Mononuclear cell (primary cell): ENCODE data around the gene FAM162A. TPM values are rescaled to one million over a fixed set of nuclear protein-coding genes. Genes with fewer than 3 reads are reported as not detected.
"Not testable (repeated sequence)": the region's sequence is repeated elsewhere in the genome, so short reads cannot be mapped to it uniquely, and the experiment has no call there.

Experiments
- H3K27me3 ChIP-seq: 2 replicates; pipeline ENCODE4 v1.6.0; 2011; ENCODE audit warnings: low read length, control low read depth; ENCODE audit not compliant: insufficient read depth
- H3K4me1 ChIP-seq: 2 replicates; pipeline ENCODE4 v1.5.1; 2011; ENCODE audit warnings: mild to moderate bottlenecking, low read length, control low read depth; ENCODE audit not compliant: insufficient read depth
- H3K4me3 ChIP-seq: 2 replicates; pipeline ENCODE4 v1.5.1; 2011; ENCODE audit warnings: mild to moderate bottlenecking, low read length, moderate library complexity
- H3K9me3 ChIP-seq: 2 replicates; pipeline ENCODE4 v1.5.1; 2011; ENCODE audit warnings: low read depth, mild to moderate bottlenecking, control low read depth, low read length
- total RNA-seq: library from RNA; depleted of rRNA; stranded (reverse); fragments of >200 nt; gene quantifications from one replicate; pipeline ENCODE4 v1.2.3, GENCODE V29; 2012

Gene FAM162A
- total RNA-seq, 1 donor = 19.2 TPM

DNA sequence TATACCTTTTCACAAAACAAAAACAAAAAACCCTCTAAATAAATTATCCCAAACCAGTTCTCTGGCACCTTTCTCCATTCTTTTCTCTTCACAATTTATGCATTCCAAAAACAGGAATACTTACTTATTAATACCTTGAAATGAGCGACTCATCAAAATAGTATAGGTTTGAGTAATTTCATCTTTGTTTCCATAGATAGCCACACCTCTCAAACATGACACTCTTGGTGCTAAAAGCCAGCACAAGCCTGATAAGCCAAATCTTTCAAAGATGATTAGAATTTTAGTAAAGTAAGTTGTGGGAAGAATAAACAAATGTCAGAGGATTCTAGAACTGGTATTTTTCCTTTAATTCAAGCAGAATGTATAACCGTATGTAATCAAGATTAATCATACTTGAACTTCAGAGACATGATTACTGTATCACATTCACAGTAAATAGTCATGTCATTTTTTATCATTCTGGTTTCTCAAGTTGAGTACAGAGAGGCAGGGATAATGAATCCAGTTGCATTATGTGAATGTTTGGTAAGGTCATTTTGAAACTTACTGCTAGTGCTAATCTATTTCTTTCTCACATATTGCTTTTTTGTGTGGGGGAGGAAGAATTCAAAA lies 44.0 kb downstream of the FAM162A start:
- H3K9me3 ChIP-seq = no peaks in the 10 kb centered on the region
- H3K4me3 ChIP-seq = no peak overlapping the region

DNA sequence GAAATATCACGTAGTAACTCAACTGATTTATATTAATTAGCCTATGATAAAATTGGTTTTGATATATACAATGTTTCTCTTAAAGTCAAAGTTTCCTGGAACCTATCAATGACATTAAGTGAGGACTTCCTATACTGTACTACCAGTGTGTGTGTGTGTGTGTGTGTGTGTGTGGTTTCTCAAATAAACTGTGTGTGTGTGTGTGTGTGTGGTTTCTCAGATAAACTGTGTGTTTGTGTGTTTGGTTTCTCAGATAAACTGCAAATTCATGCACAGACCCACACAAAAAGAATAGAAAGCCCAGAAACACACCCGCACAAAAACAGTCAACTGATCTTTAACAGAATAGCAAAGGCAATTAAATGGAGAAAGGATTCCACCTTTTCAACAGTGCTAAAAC lies 46.4 kb downstream of the FAM162A start:
- no peaks in the 10 kb centered on the region for H3K9me3 ChIP-seq
- no peaks in the 10 kb centered on the region for H3K27me3 ChIP-seq
- H3K4me3 ChIP-seq = no peak overlapping the region
- no peaks in the 10 kb centered on the region for H3K4me1 ChIP-seq

More for the DNA sequence above, 44.0 kb downstream of the FAM162A start:
- Histone ChIP-seq H3K27me3 (no peaks in the 10 kb centered on the region), H3K4me1 (no peaks in the 10 kb centered on the region)

DNA sequence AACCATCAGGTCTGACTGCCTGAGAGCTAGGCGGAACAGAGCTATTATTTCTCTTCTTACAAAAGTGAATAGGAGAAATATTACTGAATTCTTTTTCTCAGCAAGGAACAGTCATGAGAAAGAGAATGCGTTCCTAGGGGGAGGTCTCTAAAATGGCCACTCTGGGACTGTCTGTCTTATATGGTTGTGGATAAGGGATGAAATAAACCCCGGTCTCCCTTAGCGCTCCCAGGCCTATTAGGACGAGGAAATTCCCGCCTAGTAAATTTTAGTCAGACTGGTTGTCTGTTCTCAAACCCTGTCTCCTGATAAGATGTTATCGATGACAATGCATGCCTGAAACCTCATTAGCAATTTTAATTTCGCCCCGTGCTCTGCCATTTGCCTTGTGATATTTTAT lies 52.0 kb downstream of the FAM162A start:
- Histone ChIP-seq H3K4me1 (no peaks in the 10 kb centered on the region), H3K27me3 (no peaks in the 10 kb centered on the region), H3K9me3 (peaks cover 12% of the 10 kb centered on the region), H3K4me3 (no peak overlapping the region)

DNA sequence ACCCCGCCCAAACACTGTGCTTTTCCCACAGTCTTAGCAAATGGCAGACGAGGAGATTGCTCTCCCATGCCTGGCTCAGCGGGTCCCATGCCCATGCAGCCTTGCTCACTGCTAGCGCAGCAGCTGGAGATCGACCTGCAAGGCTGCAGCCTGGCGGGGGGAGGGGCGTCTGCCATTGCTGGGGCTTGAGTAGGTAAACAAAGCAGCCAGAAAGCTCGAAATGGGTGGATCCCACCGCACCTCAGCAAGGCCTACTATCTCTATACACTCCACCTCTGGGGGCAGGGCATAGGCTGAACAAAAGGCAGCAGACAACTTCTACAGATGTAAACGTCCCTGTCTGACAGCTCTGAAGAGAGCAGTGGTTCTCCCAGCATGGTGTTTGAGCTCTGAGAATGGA lies 59.1 kb downstream of the FAM162A start:
- Histone ChIP-seq H3K27me3 (no peaks in the 10 kb centered on the region), H3K9me3 (no peaks in the 10 kb centered on the region), H3K4me3 (no peak overlapping the region), H3K4me1 (no peaks in the 10 kb centered on the region)

DNA sequence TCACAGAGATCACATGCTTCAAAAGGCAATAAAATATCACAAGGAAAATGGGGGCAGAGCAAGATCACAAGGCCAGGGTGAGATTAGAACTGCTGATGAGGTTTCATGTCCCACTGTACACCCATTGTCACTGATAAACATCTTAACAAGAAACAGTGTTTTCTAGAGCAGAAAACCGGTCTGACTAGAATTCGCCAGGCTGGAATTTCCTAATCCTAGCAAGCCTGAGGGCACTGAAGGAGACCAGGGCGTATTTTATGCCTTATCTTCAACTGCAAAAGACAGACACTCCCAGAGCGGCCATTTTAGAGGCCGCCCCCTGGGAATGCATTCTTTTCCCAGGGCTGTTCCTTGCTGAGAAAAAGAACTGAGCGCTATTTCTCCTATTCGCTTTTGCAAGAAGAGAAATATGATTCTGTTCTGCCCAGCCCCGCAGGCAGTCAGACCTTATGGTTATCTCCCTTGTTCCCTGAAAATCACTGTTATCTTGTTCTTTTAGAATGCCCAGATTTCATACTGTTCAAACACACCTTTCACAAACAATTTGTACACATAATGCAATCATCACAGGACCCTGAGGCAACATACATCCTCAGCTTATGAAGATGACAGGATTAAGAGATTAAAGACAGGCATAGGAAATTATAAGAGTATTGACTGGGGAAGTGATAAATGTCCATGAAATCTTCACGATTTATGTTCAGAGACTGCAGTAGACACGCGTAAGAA lies 59.9 kb downstream of the FAM162A start:
- H3K4me3 ChIP-seq, H3K4me1 ChIP-seq, H3K27me3 ChIP-seq, H3K9me3 ChIP-seq: not testable (repeated sequence)

DNA sequence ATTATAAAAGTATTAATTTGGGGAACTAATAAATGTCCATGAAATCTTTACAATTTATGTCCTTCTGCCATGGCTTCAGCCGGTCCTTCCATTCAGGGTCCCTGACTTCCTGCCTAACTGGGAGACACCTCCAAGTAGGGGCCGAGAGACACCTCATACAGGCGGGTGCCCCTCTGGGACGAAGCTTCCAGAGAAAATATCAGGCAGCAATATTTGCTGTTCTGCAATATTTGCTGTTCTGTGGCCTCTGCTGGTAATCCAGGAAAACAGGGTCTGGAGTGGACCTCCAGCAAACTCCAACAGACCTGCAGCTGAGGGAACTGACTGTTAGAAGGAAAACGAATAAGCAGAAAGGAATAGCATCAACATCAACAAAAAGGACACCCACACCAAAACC lies 60.5 kb downstream of the FAM162A start:
- H3K4me1 ChIP-seq, H3K27me3 ChIP-seq, H3K9me3 ChIP-seq, H3K4me3 ChIP-seq: not testable (repeated sequence)

DNA sequence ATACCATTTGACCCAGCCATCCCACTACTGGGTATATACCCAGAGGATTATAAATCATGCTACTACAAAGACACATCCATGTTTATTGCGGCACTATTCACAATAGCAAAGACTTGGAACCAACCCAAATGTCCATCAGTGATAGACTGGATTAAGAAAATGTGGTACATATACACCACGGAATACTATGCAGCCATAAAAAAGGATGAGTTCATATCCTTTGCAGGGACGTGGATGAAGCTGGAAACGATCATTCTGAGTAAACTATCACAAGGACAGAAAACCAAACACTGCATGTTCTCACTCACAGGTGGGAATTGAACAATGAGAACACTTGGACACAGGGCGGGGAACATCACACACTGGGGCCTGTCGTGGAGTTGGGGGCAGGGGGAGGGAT lies 64.2 kb downstream of the FAM162A start:
- H3K27me3 ChIP-seq, H3K4me1 ChIP-seq, H3K4me3 ChIP-seq, H3K9me3 ChIP-seq: not testable (repeated sequence)

DNA sequence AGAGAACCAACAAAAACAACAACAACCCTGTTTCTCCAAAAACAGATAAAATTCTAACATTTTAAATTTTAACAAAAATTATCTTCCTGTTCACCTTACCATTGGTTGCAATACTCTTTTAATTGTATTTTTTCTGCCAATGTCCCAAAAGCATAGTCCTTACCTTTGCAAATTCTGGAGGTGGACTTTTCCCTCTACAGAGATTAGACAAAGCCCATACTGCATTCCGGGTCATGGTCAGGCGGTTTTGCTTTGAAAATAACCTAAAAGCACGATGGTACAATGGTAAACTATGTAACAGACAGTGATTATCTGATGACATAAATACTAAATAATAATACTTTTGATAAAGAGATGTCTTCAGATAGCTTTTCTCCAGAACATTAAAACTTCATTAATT lies 67.4 kb downstream of the FAM162A start:
- Histone ChIP-seq H3K9me3 (no peaks in the 10 kb centered on the region), H3K27me3 (no peaks in the 10 kb centered on the region), H3K4me1 (no peaks in the 10 kb centered on the region), H3K4me3 (no peak overlapping the region)

DNA sequence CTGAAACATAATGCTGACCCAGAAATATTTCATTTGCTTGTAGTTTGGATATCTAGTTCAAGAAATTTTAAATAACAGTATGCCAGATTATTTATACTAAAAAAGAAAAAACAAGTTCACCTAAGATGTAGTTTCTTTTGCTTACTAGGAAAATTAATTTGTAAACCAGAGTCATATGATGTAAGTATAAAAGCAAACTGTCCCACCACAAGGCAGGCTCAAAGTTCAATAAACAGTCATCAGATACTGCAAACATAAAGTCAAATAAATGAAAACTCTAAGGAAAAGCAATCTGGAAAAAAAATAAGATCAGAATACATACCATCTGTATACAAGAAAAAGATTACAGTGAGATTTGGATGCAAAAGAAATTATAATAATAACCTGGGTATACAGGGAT lies 72.1 kb downstream of the FAM162A start:
- Histone ChIP-seq H3K4me1 (no peaks in the 10 kb centered on the region), H3K4me3 (no peak overlapping the region), H3K9me3 (no peaks in the 10 kb centered on the region), H3K27me3 (no peaks in the 10 kb centered on the region)

DNA sequence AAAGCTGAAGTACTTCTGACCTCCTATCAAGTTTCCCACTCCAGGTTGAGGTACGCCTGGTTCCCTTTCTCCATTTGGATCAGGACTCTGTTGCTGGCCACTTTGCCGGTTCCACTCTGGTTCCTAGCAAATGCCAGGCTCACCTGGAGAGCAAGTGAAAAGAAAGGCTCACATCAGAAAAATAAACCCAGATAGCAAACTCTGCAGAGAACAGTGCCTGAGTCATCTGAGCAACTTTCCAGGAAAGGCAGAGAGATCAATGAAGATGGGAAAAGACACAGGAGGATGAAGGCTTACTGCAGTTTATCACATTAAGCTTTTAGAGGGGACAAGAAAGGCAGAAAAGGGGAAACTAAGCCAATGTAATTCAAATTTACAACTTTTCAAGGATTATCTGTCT lies 73.7 kb downstream of the FAM162A start:
- Histone ChIP-seq H3K4me1 (no peaks in the 10 kb centered on the region), H3K27me3 (no peaks in the 10 kb centered on the region), H3K4me3 (no peak overlapping the region), H3K9me3 (no peaks in the 10 kb centered on the region)

DNA sequence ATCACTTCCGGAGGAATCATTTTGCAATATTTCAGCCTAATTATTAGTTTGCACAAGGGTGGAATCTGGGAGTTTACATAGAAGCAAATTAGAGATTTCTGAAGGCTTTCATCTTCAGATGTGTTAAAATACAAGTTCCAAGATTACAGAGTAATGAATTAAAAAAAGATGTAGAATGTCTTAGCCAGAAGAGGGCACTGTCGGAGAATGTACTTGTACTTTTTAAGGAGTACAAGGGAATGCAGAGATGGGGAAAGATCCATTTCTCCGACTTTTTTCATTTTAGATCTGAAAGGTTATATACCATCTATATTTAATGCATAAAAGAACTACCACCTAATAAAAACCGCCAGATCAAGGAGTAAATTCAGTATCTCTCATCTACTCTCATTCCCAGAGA lies 75.0 kb downstream of the FAM162A start:
- Histone ChIP-seq H3K9me3 (no peaks in the 10 kb centered on the region), H3K27me3 (no peaks in the 10 kb centered on the region), H3K4me1 (no peaks in the 10 kb centered on the region), H3K4me3 (no peak overlapping the region)

DNA sequence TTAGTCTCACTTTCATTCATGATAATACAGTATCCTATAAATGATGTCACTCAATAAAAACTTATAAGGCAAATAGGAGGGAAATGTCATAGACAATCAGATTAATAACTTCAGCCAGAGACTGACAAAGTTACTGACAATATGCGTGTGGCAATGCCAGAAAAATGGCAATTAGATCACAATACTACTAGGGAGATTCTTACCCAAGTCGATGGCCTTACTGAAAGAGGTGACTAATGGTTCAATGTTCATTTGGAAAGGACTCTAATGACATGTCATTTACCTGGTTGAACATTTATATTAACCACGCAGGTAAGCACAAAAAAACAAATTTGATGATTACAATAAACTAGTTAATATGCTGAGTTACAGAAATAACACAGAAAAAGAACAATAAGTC lies 77.8 kb downstream of the FAM162A start:
- Histone ChIP-seq H3K4me1 (no peaks in the 10 kb centered on the region), H3K9me3 (no peaks in the 10 kb centered on the region)

More for the DNA sequence above, 77.8 kb downstream of the FAM162A start:
- Histone ChIP-seq H3K4me3 (no peak overlapping the region), H3K27me3 (no peaks in the 10 kb centered on the region)

Other genes starting within 250 kb of the FAM162A start
- 1.2 TPM for gene CASR, start 200.5 kb upstream of the FAM162A start, total RNA-seq
- gene CSTA, start 58.9 kb upstream of the FAM162A start, total RNA-seq = 90.5 TPM
- 16.1 TPM for gene MIX23, start 951 bp upstream of the FAM162A start, total RNA-seq
- gene WDR5B, start 31.9 kb downstream of the FAM162A start, total RNA-seq = 6.0 TPM
- gene KPNA1, start 130.8 kb downstream of the FAM162A start, total RNA-seq = 21.8 TPM
- gene PARP9, start 180.1 kb downstream of the FAM162A start, total RNA-seq = 25.6 TPM
- 26.7 TPM for gene DTX3L, start 180.2 kb downstream of the FAM162A start, total RNA-seq
- gene PARP15, start 193.5 kb downstream of the FAM162A start, total RNA-seq = 44.4 TPM